ENCODE measurements around the gene TBC1D22A.

- TF ChIP-seq, protein P1, sequence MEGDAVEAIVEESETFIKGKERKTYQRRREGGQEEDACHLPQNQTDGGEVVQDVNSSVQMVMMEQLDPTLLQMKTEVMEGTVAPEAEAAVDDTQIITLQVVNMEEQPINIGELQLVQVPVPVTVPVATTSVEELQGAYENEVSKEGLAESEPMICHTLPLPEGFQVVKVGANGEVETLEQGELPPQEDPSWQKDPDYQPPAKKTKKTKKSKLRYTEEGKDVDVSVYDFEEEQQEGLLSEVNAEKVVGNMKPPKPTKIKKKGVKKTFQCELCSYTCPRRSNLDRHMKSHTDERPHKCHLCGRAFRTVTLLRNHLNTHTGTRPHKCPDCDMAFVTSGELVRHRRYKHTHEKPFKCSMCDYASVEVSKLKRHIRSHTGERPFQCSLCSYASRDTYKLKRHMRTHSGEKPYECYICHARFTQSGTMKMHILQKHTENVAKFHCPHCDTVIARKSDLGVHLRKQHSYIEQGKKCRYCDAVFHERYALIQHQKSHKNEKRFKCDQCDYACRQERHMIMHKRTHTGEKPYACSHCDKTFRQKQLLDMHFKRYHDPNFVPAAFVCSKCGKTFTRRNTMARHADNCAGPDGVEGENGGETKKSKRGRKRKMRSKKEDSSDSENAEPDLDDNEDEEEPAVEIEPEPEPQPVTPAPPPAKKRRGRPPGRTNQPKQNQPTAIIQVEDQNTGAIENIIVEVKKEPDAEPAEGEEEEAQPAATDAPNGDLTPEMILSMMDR (IDR thresholded peaks at IDR 0.05 in 2 of 3, conservative IDR thresholded peaks at IDR 0.05 in 1 of 3; ENCODE audit: insufficient read depth in 2 of 3, low read depth in 1 of 3, low read length in 3 of 3): no peak
- TF ChIP-seq TEAD2 (tag; IDR thresholded peaks at IDR 0.05) (no peak), POLR2AphosphoS2 (IDR thresholded peaks at IDR 0.05; ENCODE audit: low read length) (no peak), FOXP1 (CRISPR knock-in tag; IDR thresholded peaks at IDR 0.05) (no peak), ATF3 (IDR thresholded peaks at IDR 0.05) (no peak), ATF3 (CRISPR knock-in tag; conservative IDR thresholded peaks at IDR 0.05) (no peak), NFATC3 (IDR thresholded peaks at IDR 0.05) (no peak), MTF1 (CRISPR knock-in tag; IDR thresholded peaks at IDR 0.05; ENCODE audit: borderline replicate concordance) (no peak), SIX5 (IDR thresholded peaks at IDR 0.05; ENCODE audit: borderline replicate concordance in 1 of 2, insufficient read depth in 1 of 2, low read depth in 1 of 2, low read length in 2 of 2) (no peak), ETS1 (conservative IDR thresholded peaks at IDR 0.05; ENCODE audit: control insufficient read depth, low read depth, low read length) (no peak), ATF6 (CRISPR knock-in tag; IDR thresholded peaks at IDR 0.05) (no peak), PML (IDR thresholded peaks at IDR 0.05; ENCODE audit: low read length) (no peak), ILK (tag; IDR thresholded peaks at IDR 0.05; ENCODE audit: borderline replicate concordance, low read depth) (no peak), ATF2 (CRISPR knock-in tag; IDR thresholded peaks at IDR 0.05) (no peak)
Measured at GRCh38 chr22:47006869-47007268, 244.4 kb downstream of the TBC1D22A start.

All from K562 (cell line).